HG02610 (cell line): ENCODE data around the gene LRRC14B.
"Not testable (repeated sequence)": the region's sequence is repeated elsewhere in the genome, so short reads cannot be mapped to it uniquely, and the experiment has no call there.

ENCODE experiments used
- ATAC-seq: cut with Tn5 transposase; IDR thresholded peaks from one replicate; pipeline ENCODE4 v1.9.1; 2021; ENCODE audit warnings: mild to moderate bottlenecking, moderate library complexity; ENCODE audit not compliant: unreplicated experiment

The LRRC14B gene

GRCh38 chr5:204966-205670 is 13.8 kb downstream of the LRRC14B start:
- ATAC-seq, result no peak

DNA sequence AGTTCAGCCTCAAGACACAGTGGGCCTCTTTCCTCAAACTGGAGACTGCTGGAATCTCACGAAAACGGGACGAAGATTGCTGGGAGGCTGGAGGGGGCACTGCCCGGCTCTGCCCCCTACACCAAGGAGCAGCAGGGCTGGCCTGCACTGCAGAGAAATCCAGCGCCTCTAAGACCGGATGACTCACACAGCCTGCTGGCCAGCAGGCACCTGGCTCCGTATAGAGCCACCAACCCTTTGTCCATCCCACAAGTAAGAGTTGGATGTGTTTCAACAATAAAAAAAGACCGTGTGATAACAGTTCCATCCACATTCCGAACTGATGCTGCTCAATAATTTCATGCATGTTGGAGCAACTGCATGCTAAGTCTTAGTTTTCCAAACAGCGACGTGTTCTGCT is 15.1 kb downstream of the LRRC14B start:
- ATAC-seq, result no peak

- ATAC-seq, result no peak
Observed at GRCh38 chr5:206927-207536, 15.7 kb downstream of the LRRC14B start.

- ATAC-seq, result no peak
Observed at GRCh38 chr5:207599-207998, 16.3 kb downstream of the LRRC14B start.

GRCh38 chr5:208449-209114 is 17.3 kb downstream of the LRRC14B start:
- ATAC-seq, result no peak

- ATAC-seq, result no peak
Observed at GRCh38 chr5:213803-214395, 22.6 kb downstream of the LRRC14B start.

DNA sequence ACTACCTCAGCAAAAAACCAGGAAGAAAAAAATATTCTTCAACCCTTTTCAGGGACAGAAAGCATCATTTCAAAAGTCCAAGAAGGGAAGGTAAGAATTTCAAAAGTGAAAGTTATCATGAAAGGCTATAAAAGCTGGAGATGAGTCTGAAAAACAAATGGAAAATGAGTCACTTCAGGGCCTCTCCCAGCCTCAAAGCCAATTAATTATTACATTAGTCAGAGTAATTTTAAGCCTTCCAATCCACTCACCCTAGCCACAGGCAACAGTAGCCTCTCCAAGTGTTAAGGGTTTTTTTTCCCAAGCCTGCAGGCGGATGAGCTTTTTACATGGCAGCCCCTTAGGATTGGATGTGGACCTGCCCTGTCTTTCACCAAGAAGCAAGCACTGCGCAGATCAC is 24.0 kb downstream of the LRRC14B start:
- peak; percentile 32 for ATAC-seq

GRCh38 chr5:216076-216475 is 24.8 kb downstream of the LRRC14B start:
- not testable (repeated sequence) for ATAC-seq

GRCh38 chr5:217494-218456 is 26.5 kb downstream of the LRRC14B start, which contains the start of the genes CCDC127 and SDHA:
Gene CCDC127, minus strand, starts transcription at chr5:218153. Its CDS starts 1,304 bp downstream, at chr5:216849.
Gene SDHA, plus strand, starts transcription at chr5:218320. Its CDS starts 36 bp downstream, at chr5:218356.
- peak; percentile 71 for ATAC-seq

GRCh38 chr5:218457-219291 is 27.4 kb downstream of the LRRC14B start:
- ATAC-seq, result peak; percentile 9

DNA sequence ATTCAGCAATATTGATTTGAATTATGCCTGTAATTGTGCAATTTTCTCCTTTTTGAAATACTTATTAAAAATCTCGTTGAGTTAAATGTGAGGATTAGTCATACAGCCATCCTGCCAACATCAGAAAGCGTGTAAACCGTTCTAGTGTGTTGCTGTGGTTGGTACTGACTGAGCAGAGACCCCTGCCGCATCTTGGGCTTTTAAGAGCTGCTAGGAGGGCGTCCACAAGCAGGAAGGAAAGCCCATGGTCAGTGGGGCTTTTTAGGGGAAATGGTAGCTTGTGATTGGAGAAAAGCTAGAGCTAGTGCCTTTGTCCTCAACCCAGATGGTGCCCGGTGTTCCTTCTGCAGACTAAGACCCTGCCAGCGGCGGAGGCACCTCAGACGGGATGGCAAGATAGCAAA is 28.2 kb downstream of the LRRC14B start:
- ATAC-seq, result no peak

- no peak for ATAC-seq
Observed at GRCh38 chr5:219991-220390, 28.7 kb downstream of the LRRC14B start.

DNA sequence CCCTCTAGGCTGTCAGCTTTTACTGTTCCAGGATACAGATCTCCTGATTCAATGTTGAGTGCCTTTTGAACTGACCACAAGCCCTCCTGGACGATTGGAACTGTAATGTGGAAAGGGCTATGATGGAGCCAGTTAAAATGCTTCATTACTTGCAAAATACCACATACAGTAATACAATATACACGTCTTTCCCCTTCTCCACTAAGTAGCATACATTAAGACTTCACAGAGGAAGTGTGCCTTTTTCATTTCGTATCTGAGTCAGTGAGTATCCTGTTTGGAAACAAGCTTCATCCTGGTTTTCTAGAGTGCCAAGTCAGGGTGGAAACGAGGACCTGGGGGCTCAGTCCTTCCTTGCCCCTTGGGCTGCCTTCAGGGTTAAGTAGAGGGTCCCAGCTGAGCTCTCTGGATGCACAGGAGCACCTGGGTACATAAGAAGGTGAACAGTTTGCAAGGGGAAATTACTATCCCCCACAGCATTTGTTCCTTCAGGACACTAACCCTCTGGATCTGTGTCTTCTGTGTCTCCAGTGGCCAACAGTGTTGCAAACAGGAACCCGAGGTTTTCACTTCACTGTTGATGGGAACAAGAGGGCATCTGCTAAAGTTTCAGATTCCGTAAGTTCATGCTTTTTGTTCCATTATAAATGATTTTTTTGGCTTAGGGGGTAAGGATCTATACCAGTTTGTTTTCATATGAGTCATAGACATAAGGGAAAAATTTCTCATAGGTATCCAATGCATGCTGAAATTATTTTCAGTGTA is 31.8 kb downstream of the LRRC14B start:
- not testable (repeated sequence) for ATAC-seq

GRCh38 chr5:223791-224190 is 32.5 kb downstream of the LRRC14B start:
- no peak for ATAC-seq

DNA sequence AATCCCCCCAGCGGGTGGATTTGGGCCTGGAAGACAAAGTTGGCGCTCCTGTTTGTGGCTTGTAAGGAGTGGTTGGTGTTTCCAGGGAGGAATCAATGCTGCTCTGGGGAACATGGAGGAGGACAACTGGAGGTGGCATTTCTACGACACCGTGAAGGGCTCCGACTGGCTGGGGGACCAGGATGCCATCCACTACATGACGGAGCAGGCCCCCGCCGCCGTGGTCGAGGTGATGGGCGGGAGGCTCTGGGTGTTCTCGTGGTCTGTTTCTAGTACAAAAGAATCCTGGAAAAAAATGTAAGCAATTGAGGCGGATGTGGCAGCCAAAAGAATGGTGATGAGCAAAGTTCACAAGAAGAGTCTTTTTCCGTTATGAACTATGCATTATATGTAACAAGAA is 34.0 kb downstream of the LRRC14B start:
- ATAC-seq, result no peak

DNA sequence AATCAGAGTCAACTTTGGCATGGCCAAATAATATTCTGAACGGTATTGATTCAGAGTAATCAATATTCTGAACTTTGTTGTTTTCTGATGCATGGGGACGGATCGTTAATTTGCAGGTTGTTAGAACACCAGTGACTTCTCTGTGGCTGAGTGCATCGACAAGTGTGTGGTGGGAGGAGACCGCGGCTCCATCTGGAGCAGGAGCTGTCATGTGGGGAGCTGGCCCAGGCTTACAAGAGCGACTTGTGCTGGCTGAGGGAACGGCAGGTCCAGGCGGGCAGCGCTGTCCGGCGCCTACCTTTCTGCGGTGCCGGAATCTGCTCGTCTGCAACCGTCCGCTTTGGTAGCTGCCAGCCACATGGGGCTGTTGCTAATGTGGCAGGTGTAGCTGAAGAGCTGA is 36.1 kb downstream of the LRRC14B start:
- not testable (repeated sequence) for ATAC-seq

- no peak for ATAC-seq
Observed at GRCh38 chr5:228886-229285, 37.6 kb downstream of the LRRC14B start.

- no peak for ATAC-seq
Observed at GRCh38 chr5:230711-231110, 39.4 kb downstream of the LRRC14B start.

DNA sequence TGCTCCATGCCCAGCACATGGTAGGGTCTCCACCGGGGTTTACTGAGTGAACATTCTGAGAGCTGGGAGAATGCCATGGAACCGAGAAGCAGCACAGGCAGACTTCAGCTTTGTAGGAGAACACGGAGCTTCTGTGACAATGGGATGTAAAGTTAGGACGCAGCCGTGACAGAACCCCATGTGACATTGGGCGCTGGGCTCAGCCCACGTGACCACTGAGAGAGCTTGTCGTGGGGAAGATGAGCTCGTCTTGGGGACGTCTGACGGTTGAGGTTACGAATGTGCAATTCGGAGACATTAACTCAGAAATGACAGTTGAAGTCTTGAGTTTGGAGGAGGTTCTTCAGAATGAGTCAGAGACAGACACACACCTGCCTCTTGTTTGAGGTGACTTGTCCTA is 40.4 kb downstream of the LRRC14B start:
- ATAC-seq, result no peak
